Mucosa of stomach (tissue), 1 donor: ENCODE results near the gene CLPSL1.

Source experiments
- H3K27me3 ChIP-seq: one replicate; pipeline ENCODE4 v1.7.0; 2013; ENCODE audit warnings: mild to moderate bottlenecking, low read length; ENCODE audit not compliant: control insufficient read depth, insufficient read depth
- H3K36me3 ChIP-seq: one replicate; pipeline ENCODE4 v1.7.0; 2013; ENCODE audit warnings: low read length; ENCODE audit not compliant: control insufficient read depth, insufficient read depth
- H3K4me1 ChIP-seq: one replicate; pipeline ENCODE4 v1.7.0; 2013; ENCODE audit warnings: mild to moderate bottlenecking, low read length; ENCODE audit not compliant: control insufficient read depth, insufficient read depth
- H3K4me3 ChIP-seq: one replicate; pipeline ENCODE4 v1.7.0; 2013; ENCODE audit warnings: low read length
- H3K9ac ChIP-seq: one replicate; pipeline ENCODE4 v1.7.0; 2013; ENCODE audit warnings: mild to moderate bottlenecking, low read length, moderate library complexity
- H3K9me3 ChIP-seq: one replicate; pipeline ENCODE4 v1.7.0; 2013; ENCODE audit warnings: mild to moderate bottlenecking, low read length, moderate library complexity; ENCODE audit not compliant: control insufficient read depth
- donor health status: Pancreatic carcinoma.

The CLPSL1 gene

GRCh38 chr6:35745509-35745908 is 35.3 kb upstream of the CLPSL1 start:
- no peaks in the 10 kb centered on the region for H3K27me3 ChIP-seq
- no peak overlapping the region for H3K9ac ChIP-seq
- H3K36me3 ChIP-seq, result no peaks in the 10 kb centered on the region
- no peaks in the 10 kb centered on the region for H3K4me1 ChIP-seq
- no peaks in the 10 kb centered on the region for H3K9me3 ChIP-seq
- H3K4me3 ChIP-seq, result no peak overlapping the region

GRCh38 chr6:35746516-35746915 is 34.3 kb upstream of the CLPSL1 start:
- Histone ChIP-seq H3K4me3 (no peak overlapping the region), H3K4me1 (no peaks in the 10 kb centered on the region), H3K9me3 (no peaks in the 10 kb centered on the region), H3K36me3 (no peaks in the 10 kb centered on the region), H3K9ac (no peak overlapping the region), H3K27me3 (no peaks in the 10 kb centered on the region)

DNA sequence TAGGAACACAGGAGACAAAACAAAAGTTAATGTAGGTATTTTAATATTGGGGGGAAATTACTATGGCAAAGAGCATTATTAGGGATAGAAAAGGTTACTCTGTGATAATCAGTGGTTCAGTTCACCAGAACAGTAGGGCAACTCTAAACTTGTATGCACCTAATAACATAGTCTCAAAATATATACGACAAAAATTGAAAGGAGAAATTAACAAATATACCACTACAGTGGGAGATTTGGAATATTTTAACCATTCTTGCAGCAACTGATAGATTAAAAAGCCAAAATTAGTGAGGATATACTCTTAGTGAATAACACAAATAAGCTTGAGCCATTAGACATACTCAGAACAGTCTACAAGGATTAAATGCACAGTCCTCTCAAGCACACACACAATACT is 32.9 kb upstream of the CLPSL1 start:
- Histone ChIP-seq H3K27me3 (no peaks in the 10 kb centered on the region), H3K4me1 (no peaks in the 10 kb centered on the region), H3K9ac (no peak overlapping the region), H3K9me3 (no peaks in the 10 kb centered on the region), H3K36me3 (no peaks in the 10 kb centered on the region), H3K4me3 (no peak overlapping the region)

- no peaks in the 10 kb centered on the region for H3K9me3 ChIP-seq
- H3K27me3 ChIP-seq, result no peaks in the 10 kb centered on the region
- no peak overlapping the region for H3K9ac ChIP-seq
- H3K36me3 ChIP-seq, result no peaks in the 10 kb centered on the region
- no peak overlapping the region for H3K4me3 ChIP-seq
- peaks cover 7% of the 10 kb centered on the region for H3K4me1 ChIP-seq
Measured at GRCh38 chr6:35750557-35750956, 30.3 kb upstream of the CLPSL1 start.

- Histone ChIP-seq H3K9ac (no peak overlapping the region), H3K27me3 (no peaks in the 10 kb centered on the region), H3K4me1 (peaks cover 7% of the 10 kb centered on the region), H3K9me3 (no peaks in the 10 kb centered on the region), H3K36me3 (no peaks in the 10 kb centered on the region), H3K4me3 (no peak overlapping the region)
Measured at GRCh38 chr6:35751594-35751993, 29.2 kb upstream of the CLPSL1 start.

DNA sequence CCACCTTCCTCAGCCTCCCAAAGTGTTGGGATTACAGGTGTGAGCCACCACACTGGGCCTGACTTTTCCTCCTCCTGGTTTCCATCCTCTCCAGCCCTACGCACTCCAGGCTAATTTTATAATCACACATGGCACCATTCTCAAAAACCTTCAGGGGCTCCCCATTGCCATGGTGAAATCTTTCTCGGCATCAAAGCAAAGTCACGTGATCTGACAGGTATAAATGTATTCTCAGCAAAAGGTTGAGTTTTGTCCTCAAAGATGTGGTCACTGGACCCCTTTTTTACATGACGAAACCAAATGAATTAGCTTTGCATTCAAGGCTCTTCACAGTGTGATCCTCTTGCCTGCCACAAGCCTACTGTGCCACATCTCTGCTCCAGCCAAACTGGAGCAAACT is 28.5 kb upstream of the CLPSL1 start:
- no peaks in the 10 kb centered on the region for H3K27me3 ChIP-seq
- H3K4me3 ChIP-seq, result no peak overlapping the region
- no peaks in the 10 kb centered on the region for H3K36me3 ChIP-seq
- peaks cover 7% of the 10 kb centered on the region for H3K4me1 ChIP-seq
- no peaks in the 10 kb centered on the region for H3K9me3 ChIP-seq
- no peak overlapping the region for H3K9ac ChIP-seq

DNA sequence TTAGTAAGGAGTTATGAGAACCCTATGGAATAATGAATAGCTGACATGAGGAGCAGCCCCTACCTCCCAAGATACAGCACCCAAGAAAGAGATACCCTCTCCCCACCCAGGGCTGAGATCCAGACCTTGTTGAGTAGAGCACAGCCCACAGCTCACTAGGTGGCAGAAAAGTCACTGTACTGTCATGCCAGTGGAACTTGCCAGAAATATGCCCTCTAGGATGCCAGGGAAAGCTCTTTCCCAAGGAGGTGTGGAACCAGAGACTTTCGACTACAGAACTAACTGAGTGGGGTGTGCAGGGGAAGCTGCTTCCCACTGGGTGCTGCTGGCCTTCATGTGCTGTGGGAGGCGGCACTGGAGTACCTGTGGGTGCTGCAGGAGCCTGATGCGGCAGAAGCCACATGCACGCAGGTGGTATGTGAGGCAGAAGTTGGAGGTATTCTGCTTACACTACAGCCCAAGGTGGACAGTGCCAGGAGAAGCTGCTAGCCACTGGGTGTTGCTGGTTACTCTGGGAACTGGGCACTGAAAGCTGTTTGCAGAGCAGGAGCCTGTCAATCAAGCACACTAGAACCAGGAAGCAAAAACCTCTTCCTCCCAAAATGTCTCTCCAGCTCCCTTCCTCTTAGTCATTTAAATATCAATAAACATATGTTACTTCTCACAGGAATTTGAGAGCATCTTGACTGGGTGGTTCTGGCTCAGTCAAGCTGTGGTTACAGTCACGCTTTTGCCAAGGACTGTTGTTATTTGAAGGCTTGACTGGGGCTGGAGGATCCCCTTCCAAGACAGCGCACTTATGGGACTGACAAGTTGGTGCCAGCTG is 26.2 kb upstream of the CLPSL1 start:
- Histone ChIP-seq H3K4me3 (no peak overlapping the region), H3K36me3 (no peaks in the 10 kb centered on the region), H3K9me3 (no peaks in the 10 kb centered on the region), H3K9ac (no peak overlapping the region), H3K27me3 (no peaks in the 10 kb centered on the region), H3K4me1 (peaks cover 7% of the 10 kb centered on the region)

DNA sequence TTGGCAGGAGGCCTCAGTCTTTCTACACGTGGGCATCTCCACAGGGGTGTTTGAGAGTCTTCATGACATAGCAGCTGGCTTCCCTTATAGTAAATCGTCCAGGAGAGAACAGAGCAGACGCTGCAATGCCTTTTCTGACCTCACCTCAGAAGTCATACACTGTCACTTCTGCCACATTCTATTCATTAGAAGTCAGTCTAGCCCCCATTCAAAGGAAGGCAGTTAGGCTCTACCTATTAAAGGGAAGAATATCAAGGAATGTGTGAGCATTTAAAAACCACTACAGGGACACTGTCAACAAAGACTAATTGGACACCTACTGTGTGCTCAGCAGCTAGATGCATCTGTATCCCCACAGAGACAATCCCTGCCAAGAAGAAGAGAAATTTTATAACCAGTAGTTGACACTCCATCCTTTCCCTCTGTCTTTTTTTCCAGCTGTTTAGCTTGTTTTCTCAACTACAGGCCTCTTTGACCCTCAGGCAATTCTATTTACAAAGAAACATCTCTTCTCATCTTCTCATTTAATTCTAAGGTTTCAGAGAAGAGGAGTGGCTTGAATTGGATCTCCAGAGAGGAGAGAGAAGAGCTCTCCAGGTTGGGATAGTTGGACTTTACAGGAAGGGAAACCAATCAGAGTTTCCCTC is 25.4 kb upstream of the CLPSL1 start:
- no peaks in the 10 kb centered on the region for H3K9me3 ChIP-seq
- peaks cover 7% of the 10 kb centered on the region for H3K4me1 ChIP-seq
- H3K9ac ChIP-seq, result no peak overlapping the region
- H3K27me3 ChIP-seq, result no peaks in the 10 kb centered on the region
- no peaks in the 10 kb centered on the region for H3K36me3 ChIP-seq
- no peak overlapping the region for H3K4me3 ChIP-seq

GRCh38 chr6:35757456-35758123 is 23.2 kb upstream of the CLPSL1 start:
- H3K9me3 ChIP-seq, result no peaks in the 10 kb centered on the region
- H3K4me3 ChIP-seq, result no peak overlapping the region
- H3K9ac ChIP-seq, result no peak overlapping the region
- H3K36me3 ChIP-seq, result no peaks in the 10 kb centered on the region
- no peaks in the 10 kb centered on the region for H3K27me3 ChIP-seq
- H3K4me1 ChIP-seq, result peaks cover 7% of the 10 kb centered on the region

GRCh38 chr6:35759426-35759825 is 21.4 kb upstream of the CLPSL1 start:
- Histone ChIP-seq H3K9ac (no peak overlapping the region), H3K4me1 (peaks cover 6% of the 10 kb centered on the region), H3K9me3 (no peaks in the 10 kb centered on the region), H3K36me3 (no peaks in the 10 kb centered on the region), H3K27me3 (peaks cover 10% of the 10 kb centered on the region), H3K4me3 (no peak overlapping the region)

DNA sequence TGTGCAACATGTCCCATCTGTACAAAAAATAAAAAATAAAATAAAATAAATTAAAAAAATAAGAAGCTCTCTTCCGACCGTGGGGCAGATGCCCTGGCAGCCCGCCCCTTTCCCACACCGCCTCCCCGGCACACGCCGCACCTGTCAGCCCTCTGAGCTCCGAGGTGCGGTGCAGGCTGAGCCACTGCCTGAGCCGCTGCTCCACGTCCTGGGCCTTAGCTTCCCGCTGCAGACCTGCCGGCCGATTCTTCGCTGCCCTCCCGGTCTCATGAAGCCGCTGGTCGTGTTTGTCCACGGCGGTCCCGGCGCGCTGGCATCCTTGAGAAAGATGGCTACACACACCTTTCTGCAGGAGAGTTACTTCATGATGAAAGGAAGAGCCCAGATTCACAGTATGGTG is 15.1 kb upstream of the CLPSL1 start:
- no peak overlapping the region for H3K9ac ChIP-seq
- H3K4me1 ChIP-seq, result no peaks in the 10 kb centered on the region
- H3K36me3 ChIP-seq, result no peaks in the 10 kb centered on the region
- H3K27me3 ChIP-seq, result peaks cover 15% of the 10 kb centered on the region
- H3K9me3 ChIP-seq, result no peaks in the 10 kb centered on the region
- no peak overlapping the region for H3K4me3 ChIP-seq

DNA sequence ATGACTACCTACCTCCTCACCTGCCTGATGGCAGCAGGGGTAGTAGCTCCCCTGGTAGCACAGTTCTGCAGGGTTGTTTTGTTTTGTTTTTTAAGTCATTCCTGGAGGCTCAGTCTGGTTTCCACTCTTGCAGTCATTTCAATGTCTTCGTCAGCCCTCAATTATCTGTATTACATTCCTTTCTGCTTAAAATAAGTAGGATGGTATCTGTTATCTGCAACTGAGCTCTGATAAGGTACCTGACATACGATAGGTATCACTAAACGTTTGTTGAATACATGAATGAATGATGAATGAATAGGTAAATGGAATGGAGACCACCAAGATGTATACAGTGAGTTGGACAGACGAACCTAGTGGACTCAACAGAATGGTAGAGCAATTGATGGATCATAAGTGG is 11.6 kb upstream of the CLPSL1 start:
- Histone ChIP-seq H3K4me3 (no peak overlapping the region), H3K9me3 (no peaks in the 10 kb centered on the region), H3K36me3 (no peaks in the 10 kb centered on the region), H3K4me1 (no peaks in the 10 kb centered on the region), H3K9ac (no peak overlapping the region), H3K27me3 (peaks cover 6% of the 10 kb centered on the region)
